22Rv1 (cell line): Measurements from ENCODE around the gene L3MBTL4.

Source experiments
- H3K27ac ChIP-seq: fragments of 450-650 bp; 2 replicates; pipeline ENCODE4 v1.5.1; 2017
- ZFX ChIP-seq: fragments of 450-650 bp; IDR thresholded peaks from 2 replicates; pipeline ENCODE4 v1.6.1; 2017; ENCODE audit warnings: antibody characterized with exemption, borderline replicate concordance
- TF ChIP-seq, protein P1 (sequence below): fragments of 450-650 bp; IDR thresholded peaks from 2 replicates; pipeline ENCODE4 v1.5.1; 2017; ENCODE audit warnings: mild to moderate bottlenecking

L3MBTL4 gene

DNA sequence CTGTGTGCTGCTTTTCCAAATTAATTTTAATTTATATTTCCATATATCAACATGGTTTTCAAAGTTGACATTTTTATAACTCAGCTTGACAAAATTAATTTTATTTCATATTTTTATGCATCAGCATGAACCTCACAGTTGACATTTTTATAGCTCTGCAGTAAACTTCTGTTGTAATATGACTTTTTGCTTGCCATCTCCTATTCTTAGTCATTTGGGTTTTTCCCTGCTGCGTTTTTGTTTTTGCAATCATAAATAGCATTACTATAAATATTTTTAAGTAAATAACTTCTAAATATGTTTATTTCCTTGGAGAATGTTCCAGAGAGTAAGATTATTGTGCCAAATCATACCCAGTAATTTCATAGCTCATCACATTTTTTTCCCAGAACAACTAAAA is 21.0 kb upstream of the L3MBTL4 start:
- TF ChIP-seq, protein P1, sequence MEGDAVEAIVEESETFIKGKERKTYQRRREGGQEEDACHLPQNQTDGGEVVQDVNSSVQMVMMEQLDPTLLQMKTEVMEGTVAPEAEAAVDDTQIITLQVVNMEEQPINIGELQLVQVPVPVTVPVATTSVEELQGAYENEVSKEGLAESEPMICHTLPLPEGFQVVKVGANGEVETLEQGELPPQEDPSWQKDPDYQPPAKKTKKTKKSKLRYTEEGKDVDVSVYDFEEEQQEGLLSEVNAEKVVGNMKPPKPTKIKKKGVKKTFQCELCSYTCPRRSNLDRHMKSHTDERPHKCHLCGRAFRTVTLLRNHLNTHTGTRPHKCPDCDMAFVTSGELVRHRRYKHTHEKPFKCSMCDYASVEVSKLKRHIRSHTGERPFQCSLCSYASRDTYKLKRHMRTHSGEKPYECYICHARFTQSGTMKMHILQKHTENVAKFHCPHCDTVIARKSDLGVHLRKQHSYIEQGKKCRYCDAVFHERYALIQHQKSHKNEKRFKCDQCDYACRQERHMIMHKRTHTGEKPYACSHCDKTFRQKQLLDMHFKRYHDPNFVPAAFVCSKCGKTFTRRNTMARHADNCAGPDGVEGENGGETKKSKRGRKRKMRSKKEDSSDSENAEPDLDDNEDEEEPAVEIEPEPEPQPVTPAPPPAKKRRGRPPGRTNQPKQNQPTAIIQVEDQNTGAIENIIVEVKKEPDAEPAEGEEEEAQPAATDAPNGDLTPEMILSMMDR: no peak
- no peak for TF ChIP-seq ZFX

DNA sequence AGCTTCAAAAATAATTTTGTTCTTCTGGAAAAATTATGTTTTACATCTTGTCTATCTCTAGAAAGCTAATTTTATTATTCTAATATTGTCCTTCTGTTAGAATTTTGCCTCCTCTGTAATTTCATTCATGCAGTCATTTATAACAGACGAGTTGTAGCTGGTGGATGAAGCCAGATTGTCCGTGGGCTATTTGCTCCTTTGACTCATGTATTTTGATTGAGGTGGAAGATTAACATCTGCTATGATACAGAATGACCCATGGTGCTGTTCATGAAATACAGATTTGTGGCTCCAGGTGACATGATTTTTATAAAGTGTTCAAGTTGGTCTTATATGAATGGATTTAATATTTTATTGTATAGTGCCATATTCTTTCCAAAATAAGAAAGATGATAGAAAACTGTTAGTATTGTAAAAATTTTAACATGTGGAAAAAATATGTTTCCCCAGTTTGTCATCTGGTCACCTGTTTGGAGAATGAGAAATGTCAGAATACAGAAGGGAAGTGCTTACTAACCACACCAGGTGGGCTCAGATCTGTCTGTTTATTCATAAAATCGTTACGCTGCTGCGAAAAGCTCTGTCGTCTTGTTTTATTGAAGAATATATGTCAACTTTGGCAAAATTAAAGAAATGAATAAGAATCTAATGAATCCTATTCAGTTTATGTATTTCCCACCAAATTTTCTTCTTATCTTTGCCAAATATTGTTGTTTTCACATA is 20.4 kb upstream of the L3MBTL4 start:
- no peak overlapping the region for H3K27ac ChIP-seq
- TF ChIP-seq ZFX: no peak
- TF ChIP-seq, protein P1: no peak

More for the DNA sequence above, 21.0 kb upstream of the L3MBTL4 start:
- H3K27ac ChIP-seq: no peak overlapping the region

DNA sequence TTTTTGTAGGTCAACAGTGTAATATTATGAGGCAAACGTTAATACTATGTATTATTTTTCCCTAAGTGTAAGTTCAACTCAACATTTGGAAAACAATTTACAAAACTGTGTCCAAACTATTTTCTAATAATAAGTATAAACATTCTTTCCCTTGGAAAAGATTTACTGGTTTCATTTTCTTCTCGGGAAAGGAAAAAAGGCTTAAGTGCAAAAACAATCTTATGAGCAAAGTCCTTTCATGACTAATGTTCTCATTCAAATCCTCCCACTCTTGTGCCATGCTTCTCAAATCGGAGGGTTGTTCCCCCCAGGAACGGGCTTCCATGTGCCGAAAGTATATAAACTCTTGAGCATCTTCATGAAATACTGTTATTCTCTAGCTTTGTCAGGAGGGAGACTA is 19.8 kb upstream of the L3MBTL4 start:
- TF ChIP-seq ZFX: no peak
- TF ChIP-seq, protein P1: no peak
- no peak overlapping the region for H3K27ac ChIP-seq

GRCh38 chr18:6431659-6432318 is 17.1 kb upstream of the L3MBTL4 start:
- no peak for TF ChIP-seq ZFX
- TF ChIP-seq, protein P1: no peak

GRCh38 chr18:6428851-6429395 is 14.2 kb upstream of the L3MBTL4 start:
- H3K27ac ChIP-seq: no peak overlapping the region
- TF ChIP-seq ZFX: no peak
- TF ChIP-seq, protein P1: no peak

More at GRCh38 chr18:6431659-6432318, 17.1 kb upstream of the L3MBTL4 start:
- H3K27ac ChIP-seq: no peak overlapping the region

DNA sequence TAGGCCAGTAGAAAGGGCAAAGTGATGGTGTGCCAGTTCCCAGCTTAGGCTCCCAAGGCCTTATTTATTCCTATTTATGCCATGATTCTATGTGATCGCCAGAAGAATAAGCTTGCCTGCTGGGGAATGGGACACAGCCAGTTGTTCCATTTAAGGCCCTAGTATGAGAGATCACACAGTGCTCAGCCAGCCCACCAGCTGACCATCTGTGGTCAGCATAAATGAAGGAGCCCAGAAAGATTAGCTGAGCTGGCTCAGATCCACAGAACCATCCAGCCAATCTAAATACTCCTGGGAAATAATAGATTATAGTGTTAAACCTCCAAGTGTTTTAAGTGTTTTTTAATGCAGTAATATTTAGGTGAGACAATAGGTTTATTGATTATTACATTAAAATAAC is 12.6 kb upstream of the L3MBTL4 start:
- H3K27ac ChIP-seq: no peak overlapping the region
- TF ChIP-seq ZFX: no peak
- TF ChIP-seq, protein P1: no peak

DNA sequence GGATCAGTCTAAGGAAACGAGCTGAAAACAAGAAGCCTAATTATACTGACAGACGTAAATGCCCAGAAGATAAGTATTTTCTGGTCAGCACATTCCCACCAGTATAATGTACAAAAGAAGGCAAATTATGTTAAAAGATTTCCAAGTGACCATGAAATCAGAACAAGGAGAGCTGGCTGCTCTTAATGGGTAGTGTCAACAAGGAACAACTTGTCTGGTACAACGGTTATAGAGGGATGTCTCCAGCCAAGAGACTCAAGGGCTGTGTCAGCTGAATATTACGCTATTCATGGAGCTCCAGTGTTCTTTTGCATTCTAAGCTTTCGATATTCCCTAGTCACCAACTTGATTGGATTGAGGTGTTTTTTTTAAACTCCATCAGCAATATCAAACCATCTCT is 8.6 kb upstream of the L3MBTL4 start:
- TF ChIP-seq, protein P1: no peak
- no peak for TF ChIP-seq ZFX

More for the DNA sequence above, 8.6 kb upstream of the L3MBTL4 start:
- no peak overlapping the region for H3K27ac ChIP-seq
